PC-9 (cell line): ENCODE data around the gene LIPC. TPM values are rescaled to one million over a fixed set of nuclear protein-coding genes. Genes with fewer than 3 reads are reported as not detected.
A peak's percentile ranks its signal among the peaks of the same experiment; 100 is the strongest.

ENCODE experiments used
- BruUV-seq: library from RNA; stranded (reverse); fragments of 400-500 nt; replicated peaks from 2 replicates; lab custom pipeline; 2021; lab: Mats Ljungman, UMichigan
- CTCF ChIA-PET: fragments of 300-600 bp; sonication (Branson Sonifier 250); formaldehyde crosslinking; loops from one replicate; lab custom pipeline; 2022; ENCODE audit warnings: antibody characterized with exemption; lab: Charles Lee
- POLR2A ChIA-PET: fragments of 300-600 bp; sonication (Branson Sonifier 250); formaldehyde crosslinking; loops from one replicate; lab custom pipeline; 2022; ENCODE audit warnings: antibody characterized with exemption; ENCODE audit not compliant: unreplicated experiment; lab: Charles Lee
- DNase-seq, 2 experiments: peaks; one replicate each; pipeline versions ENCODE4 v3.0.0 to v3.0.0-alpha.2; 2015 to 2022; ENCODE audit warnings: mixed read lengths in 1 of 2
- H2AFZ ChIP-seq: fragments of 200-600 bp; sonication (generic); 2 replicates; pipeline ENCODE4 v1.8.1; 2017; ENCODE audit warnings: antibody characterized with exemption
- H3F3A ChIP-seq: fragments of 200-600 bp; sonication (generic); 2 replicates; pipeline ENCODE4 v1.8.1; 2017; ENCODE audit warnings: antibody characterized with exemption, mild to moderate bottlenecking, low read depth; ENCODE audit not compliant: insufficient read depth
- H3K27ac ChIP-seq: fragments of 200-600 bp; sonication (generic); 2 replicates; pipeline ENCODE4 v1.6.1; 2016; ENCODE audit warnings: mixed run types
- H3K27me3 ChIP-seq: fragments of 200-600 bp; sonication (generic); 2 replicates; pipeline ENCODE4 v1.6.1; 2016; ENCODE audit warnings: low read depth, mixed run types; ENCODE audit not compliant: insufficient read depth
- H3K36me3 ChIP-seq: fragments of 200-600 bp; sonication (generic); 2 replicates; pipeline ENCODE4 v1.6.1; 2016; ENCODE audit warnings: low read depth, mixed run types
- H3K4me1 ChIP-seq: fragments of 200-600 bp; sonication (generic); replicated peaks from 2 replicates; pipeline ENCODE4 v1.6.1; 2016; ENCODE audit warnings: mixed run types; ENCODE audit not compliant: insufficient read depth
- H3K4me2 ChIP-seq: fragments of 200-600 bp; sonication (generic); 2 replicates; pipeline ENCODE4 v1.6.1; 2017; ENCODE audit warnings: mixed run types
- H3K4me3 ChIP-seq: fragments of 200-600 bp; sonication (generic); 2 replicates; pipeline ENCODE4 v1.6.1; 2016; ENCODE audit warnings: mixed run types
- H3K79me2 ChIP-seq: fragments of 200-600 bp; sonication (generic); 2 replicates; pipeline ENCODE4 v1.6.1; 2017; ENCODE audit warnings: low read depth, mixed run types
- H3K9me2 ChIP-seq: fragments of 200-600 bp; sonication (generic); 2 replicates; pipeline ENCODE4 v1.8.1; 2017; ENCODE audit warnings: mild to moderate bottlenecking; ENCODE audit not compliant: insufficient read depth
- H3K9me3 ChIP-seq: fragments of 200-600 bp; sonication (generic); 2 replicates; pipeline ENCODE4 v1.8.1; 2016; ENCODE audit warnings: low read depth; ENCODE audit not compliant: insufficient read depth
- H4K20me1 ChIP-seq: fragments of 200-600 bp; sonication (generic); 2 replicates; pipeline ENCODE4 v1.8.1; 2017; ENCODE audit not compliant: insufficient read depth
- CTCF ChIP-seq: fragments of 200-600 bp; sonication (generic); conservative IDR thresholded peaks from 2 replicates; pipeline ENCODE4 v1.6.1; 2017; ENCODE audit warnings: mixed run types, antibody characterized with exemption, mild to moderate bottlenecking, moderate library complexity
- EZH2 ChIP-seq: fragments of 200-600 bp; sonication (generic); IDR thresholded peaks from 2 replicates; pipeline ENCODE4 v1.8.0; 2017; ENCODE audit warnings: antibody characterized with exemption, low read depth
- intact Hi-C: fragments of 100-400 bp; cut with micrococcal nuclease; formaldehyde crosslinking; loops from one replicate; pipeline ENCODE4 v1.10.0; 2022; ENCODE audit not compliant: unreplicated experiment
- total RNA-seq: library from RNA; stranded (reverse); gene quantifications from 2 replicates; pipeline ENCODE4 v1.2.3, GENCODE V29; 2021

Gene LIPC
- total RNA-seq, 1 experiment from 2014 or later: not detected

DNA sequence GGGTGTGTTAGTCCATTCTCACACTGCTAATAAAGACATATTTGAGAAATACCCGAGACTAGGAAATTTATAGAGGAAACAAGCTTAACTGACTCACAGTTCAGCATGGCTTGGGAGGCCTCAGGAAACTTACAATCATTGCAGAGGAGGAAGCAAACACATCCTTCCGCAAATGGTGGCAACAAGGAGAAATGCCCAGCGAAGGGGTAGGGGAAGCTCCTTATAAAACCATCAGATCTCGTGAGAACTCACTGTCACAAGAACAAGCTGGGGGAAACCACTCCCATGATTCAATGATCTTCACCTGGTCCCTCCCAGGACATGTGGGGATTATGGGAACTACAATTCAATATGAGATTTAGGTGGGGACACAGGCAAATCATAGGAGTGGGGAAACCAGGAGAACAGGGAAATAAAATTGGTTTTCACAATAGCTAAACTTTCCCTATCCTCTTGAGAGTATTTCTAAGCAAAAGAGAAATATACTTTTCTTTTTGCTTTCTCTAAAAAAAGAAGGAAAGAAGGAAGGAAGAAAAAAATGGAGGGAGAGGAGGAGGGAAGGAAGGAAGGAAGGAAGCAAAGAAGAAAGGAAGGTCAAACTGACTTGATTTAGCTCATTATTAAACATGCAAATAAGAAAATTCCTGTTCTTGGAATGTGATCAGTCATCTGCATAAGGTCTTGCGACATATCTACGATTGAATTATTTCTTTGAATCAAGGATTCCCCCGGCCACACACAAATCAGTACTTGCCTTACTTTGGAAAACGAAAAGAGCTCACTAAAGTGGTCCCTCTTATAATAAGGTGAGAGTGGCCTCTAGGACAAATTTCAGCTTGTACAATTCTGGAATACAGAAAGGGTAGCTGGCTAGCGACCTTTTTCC is 75.2 kb downstream of the LIPC start:
- CTCF ChIA-PET: interaction anchor here (0.6 to 1.0 kb wide), 2 partner anchors 38 to 68 kb away, joined by 3 read pairs; no protein-coding TSS in a partner anchor
- Histone ChIP-seq H4K20me1 (no peaks in the 10 kb centered on the region), H3K9me3 (no peaks in the 10 kb centered on the region), H3K9me2 (no peaks in the 10 kb centered on the region), H3K4me1 (peaks cover 17% of the 10 kb centered on the region), H3K4me2 (no peak overlapping the region), H3K79me2 (no peaks in the 10 kb centered on the region), H3K36me3 (no peaks in the 10 kb centered on the region), H3K4me3 (no peak overlapping the region), H2AFZ (no peak overlapping the region), H3K27me3 (no peaks in the 10 kb centered on the region), H3F3A (peaks cover 6% of the 10 kb centered on the region; the same call in 1 of the 2 replicates), H3K27ac (peak overlapping the region; percentile 40; the same call in 1 of the 2 replicates)
- POLR2A ChIA-PET: interaction anchor here (0.6 to 1.7 kb wide), 6 partner anchors 16 to 246 kb away, joined by 3 to 24 read pairs (median 6); no protein-coding TSS in a partner anchor
- intact Hi-C loops: loop anchor here (1.0 to 5.0 kb wide), 5 partner anchors 14 to 280 kb away; no protein-coding TSS in a partner anchor
- DNase-seq: no peak
- no TSS peak for BruUV-seq
- TF ChIP-seq CTCF (no peak), EZH2 (no peak)

DNA sequence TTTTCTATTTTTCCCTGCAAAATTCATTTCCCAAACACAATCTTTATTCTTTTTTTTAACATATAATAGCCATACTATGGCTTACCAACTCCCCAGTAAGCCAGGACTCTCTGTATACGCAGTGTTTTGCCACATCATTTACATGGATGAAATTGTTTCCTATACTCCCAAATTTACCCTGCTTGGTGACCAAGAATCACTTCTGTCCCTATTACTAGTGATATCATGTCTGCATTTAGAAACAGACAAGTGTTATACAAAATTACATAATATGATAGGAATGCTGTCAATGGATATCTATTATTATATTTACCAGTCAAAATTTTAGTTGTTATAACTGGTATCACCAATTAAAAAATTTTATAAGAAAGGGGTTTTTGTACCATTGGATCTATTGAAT is 77.8 kb downstream of the LIPC start:
- no peak for TF ChIP-seq EZH2
- no peak for TF ChIP-seq CTCF
- POLR2A ChIA-PET: no interaction called here
- CTCF ChIA-PET: interaction anchor here (0.5 to 0.6 kb wide), 2 partner anchors 12 to 234 kb away, joined by 4 to 5 read pairs; no protein-coding TSS in a partner anchor

DNA sequence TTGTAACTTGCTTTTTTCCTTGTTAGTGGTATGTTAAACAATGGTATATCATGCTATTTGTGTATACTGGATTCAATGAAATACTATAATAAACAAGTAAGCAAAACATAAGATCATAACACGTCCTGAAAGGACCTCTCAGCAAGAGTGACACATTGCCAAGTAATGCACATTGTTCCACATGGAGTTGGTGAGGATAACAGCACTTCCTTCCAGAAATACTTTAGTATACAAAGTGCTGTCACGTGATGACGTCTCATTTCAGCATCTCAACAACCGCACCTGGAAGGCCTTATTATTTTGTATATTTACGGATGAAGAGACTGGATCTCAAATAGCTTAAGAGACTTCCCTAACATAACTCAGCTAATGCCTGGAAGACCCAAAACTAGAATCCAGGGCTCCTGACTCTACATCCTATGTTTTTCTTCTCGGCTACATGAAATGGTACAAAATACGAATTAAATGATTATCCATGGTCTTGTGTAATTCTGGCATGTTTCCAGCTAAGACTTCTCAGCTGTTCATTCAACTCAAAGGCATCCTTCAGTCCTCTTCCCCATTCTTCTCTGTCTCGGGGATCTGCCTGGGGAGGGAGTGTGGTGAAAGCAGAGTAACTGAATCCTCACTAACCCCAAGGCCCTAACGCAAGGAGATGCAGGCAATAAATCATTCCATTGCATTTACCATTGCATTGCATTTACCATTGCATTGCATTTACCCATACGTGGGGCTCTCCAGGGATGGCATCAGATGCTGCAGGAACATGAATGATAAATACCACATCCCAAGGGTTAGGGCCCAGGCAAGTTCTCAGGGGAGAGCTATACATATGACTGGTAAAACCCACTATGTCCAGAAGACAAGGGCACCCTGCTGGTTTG is 79.2 kb downstream of the LIPC start:
- Histone ChIP-seq H2AFZ (no peak overlapping the region), H3K4me3 (no peak overlapping the region), H3K79me2 (no peaks in the 10 kb centered on the region), H3K4me2 (no peak overlapping the region), H3K9me3 (no peaks in the 10 kb centered on the region), H3K27ac (no peak overlapping the region), H3K9me2 (no peaks in the 10 kb centered on the region), H3K4me1 (peaks cover 10% of the 10 kb centered on the region), H3K27me3 (no peaks in the 10 kb centered on the region), H3K36me3 (no peaks in the 10 kb centered on the region), H4K20me1 (no peaks in the 10 kb centered on the region), H3F3A (peaks cover 1% of the 10 kb centered on the region; the same call in 1 of the 2 replicates)
- intact Hi-C loops: no loop called here
- ChIA-PET POLR2A (interaction anchor here (0.6 kb wide), 1 partner anchor 35 kb away, joined by 3 read pairs; no protein-coding TSS in a partner anchor), CTCF (no interaction called here)
- no peak for DNase-seq
- BruUV-seq: no TSS peak
- TF ChIP-seq CTCF: no peak
- no peak for TF ChIP-seq EZH2

More for the DNA sequence above, 77.8 kb downstream of the LIPC start:
- Histone ChIP-seq H3K9me3 (no peaks in the 10 kb centered on the region), H3K4me1 (peaks cover 17% of the 10 kb centered on the region), H3K36me3 (no peaks in the 10 kb centered on the region), H3K79me2 (no peaks in the 10 kb centered on the region), H3K4me3 (no peak overlapping the region), H3K27ac (no peak overlapping the region), H3K27me3 (no peaks in the 10 kb centered on the region), H4K20me1 (no peaks in the 10 kb centered on the region), H3K9me2 (no peaks in the 10 kb centered on the region), H2AFZ (no peak overlapping the region), H3F3A (peaks cover 6% of the 10 kb centered on the region; the same call in 1 of the 2 replicates), H3K4me2 (no peak overlapping the region)
- no peak for DNase-seq
- intact Hi-C loops: loop anchor here (5.0 kb wide), 1 partner anchor 282 kb away; no protein-coding TSS in a partner anchor
- no TSS peak for BruUV-seq
